ENCODE results near the gene ERMARD.

ERMARD gene

DNA sequence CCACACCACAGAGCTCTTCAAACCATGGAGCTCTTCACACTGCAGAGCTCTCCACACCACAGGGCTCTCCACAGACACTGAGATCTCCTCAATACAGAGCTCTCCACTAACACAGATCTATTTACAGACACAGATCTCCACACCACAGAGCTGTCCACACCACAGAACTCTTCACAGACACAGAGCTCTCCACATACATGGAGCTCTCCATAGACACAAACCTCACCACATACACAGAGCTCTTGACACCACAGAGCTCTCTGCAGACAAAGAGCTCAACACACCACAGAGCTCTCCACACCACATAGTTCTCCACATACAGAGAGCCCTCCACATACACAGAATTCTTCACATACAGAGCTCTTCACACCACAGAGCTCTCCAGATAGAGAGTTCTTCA is 53.0 kb downstream of the ERMARD start:
- H3K27me3 ChIP-seq (ENCODE audit: insufficient read depth, low read length), result peaks cover 36% of the 10 kb centered on the region
- no peaks in the 10 kb centered on the region for H3K9me3 ChIP-seq (ENCODE audit: insufficient read depth, low read depth, low read length)
- no peaks in the 10 kb centered on the region for H3K36me3 ChIP-seq (ENCODE audit: insufficient read depth, low read depth, low read length)
- H3K4me1 ChIP-seq (ENCODE audit: insufficient read depth, low read length), result peaks cover 6% of the 10 kb centered on the region; the same call in 1 of the 2 replicates
- H3K27ac ChIP-seq (ENCODE audit: low read length), result no peak overlapping the region
- H3K9ac ChIP-seq (ENCODE audit: low read depth, low read length), result no peak overlapping the region
- no peak overlapping the region for H3K4me3 ChIP-seq (ENCODE audit: low read length)

DNA sequence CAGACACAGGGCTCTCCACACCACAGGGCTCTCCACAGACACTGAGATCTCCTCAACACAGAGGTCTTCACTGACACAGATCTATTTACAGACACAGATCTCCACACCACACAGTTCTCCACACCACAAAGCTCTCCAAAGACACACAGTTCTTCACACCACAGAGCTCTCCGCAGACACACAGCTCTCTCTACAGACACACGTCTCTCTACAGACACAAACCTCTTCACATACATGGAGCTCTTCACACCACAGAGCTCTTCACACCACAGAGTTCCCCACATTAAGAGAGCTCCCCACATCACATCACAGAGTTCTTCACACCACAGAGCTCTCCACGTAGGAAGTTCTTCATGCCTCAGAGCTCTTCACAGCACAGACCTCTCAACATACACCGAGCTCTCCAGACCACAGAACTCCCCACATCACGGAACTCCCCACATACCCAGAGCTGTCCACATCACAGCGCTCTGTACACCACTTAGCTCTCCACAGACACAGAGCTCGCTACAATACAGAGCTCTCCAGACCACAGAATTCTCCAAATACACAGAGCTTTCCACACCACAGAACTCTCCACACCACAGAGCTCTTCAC is 53.9 kb downstream of the ERMARD start:
- Histone ChIP-seq H3K4me1 (ENCODE audit: insufficient read depth, low read length) (peaks cover 3% of the 10 kb centered on the region; the same call in 1 of the 2 replicates), H3K9me3 (ENCODE audit: insufficient read depth, low read depth, low read length) (no peaks in the 10 kb centered on the region), H3K27ac (ENCODE audit: low read length) (no peak overlapping the region), H3K27me3 (ENCODE audit: insufficient read depth, low read length) (peaks cover 36% of the 10 kb centered on the region), H3K4me3 (ENCODE audit: low read length) (no peak overlapping the region), H3K36me3 (ENCODE audit: insufficient read depth, low read depth, low read length) (no peaks in the 10 kb centered on the region), H3K9ac (ENCODE audit: low read depth, low read length) (no peak overlapping the region)

DNA sequence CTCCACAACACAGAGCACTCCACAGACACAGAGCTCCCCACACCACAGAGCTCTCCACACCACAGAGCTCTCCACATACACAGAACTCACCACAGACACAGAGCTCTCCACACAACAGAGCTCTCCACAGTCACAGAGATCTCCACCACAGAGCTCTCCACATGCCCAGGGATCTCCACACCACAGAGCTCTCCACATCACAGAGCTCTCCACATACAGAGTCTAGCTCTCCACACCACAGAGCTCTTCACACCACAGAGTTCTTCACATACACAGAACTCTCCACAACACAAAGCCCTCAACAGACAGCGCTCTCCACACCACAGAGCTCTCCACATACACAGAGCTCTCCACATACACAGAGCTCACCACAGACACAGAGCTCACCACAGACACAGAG is 55.3 kb downstream of the ERMARD start:
- no peak overlapping the region for H3K4me3 ChIP-seq (ENCODE audit: low read length)
- peaks cover 7% of the 10 kb centered on the region; the same call in 1 of the 2 replicates for H3K4me1 ChIP-seq (ENCODE audit: insufficient read depth, low read length)
- H3K27me3 ChIP-seq (ENCODE audit: insufficient read depth, low read length), result peaks cover 36% of the 10 kb centered on the region

DNA sequence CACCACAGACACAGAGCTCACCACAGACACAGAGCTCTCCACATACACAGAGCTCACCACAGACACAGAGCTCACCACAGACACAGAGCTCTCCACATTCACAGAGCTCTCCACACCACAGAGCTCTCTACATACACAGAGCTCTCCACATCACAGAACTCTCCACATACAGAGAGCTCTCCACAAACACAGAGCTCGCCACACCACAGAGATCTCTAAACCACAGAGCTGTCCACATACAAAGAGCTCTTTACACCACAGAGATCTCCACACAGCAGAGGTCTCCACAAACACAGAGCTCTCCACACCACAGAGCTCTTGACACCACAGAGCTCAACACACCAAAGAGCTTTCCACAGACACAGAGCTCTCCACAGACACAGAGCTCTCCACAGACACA is 55.8 kb downstream of the ERMARD start:
- no peaks in the 10 kb centered on the region for H3K9me3 ChIP-seq (ENCODE audit: insufficient read depth, low read depth, low read length)
- no peak overlapping the region for H3K9ac ChIP-seq (ENCODE audit: low read depth, low read length)
- peaks cover 36% of the 10 kb centered on the region for H3K27me3 ChIP-seq (ENCODE audit: insufficient read depth, low read length)
- no peak overlapping the region for H3K4me3 ChIP-seq (ENCODE audit: low read length)
- H3K4me1 ChIP-seq (ENCODE audit: insufficient read depth, low read length), result peaks cover 7% of the 10 kb centered on the region; the same call in 1 of the 2 replicates
- no peak overlapping the region for H3K27ac ChIP-seq (ENCODE audit: low read length)
- no peaks in the 10 kb centered on the region for H3K36me3 ChIP-seq (ENCODE audit: insufficient read depth, low read depth, low read length)

More for the DNA sequence above, 55.3 kb downstream of the ERMARD start:
- no peak overlapping the region for H3K9ac ChIP-seq (ENCODE audit: low read depth, low read length)
- H3K36me3 ChIP-seq (ENCODE audit: insufficient read depth, low read depth, low read length), result no peaks in the 10 kb centered on the region
- H3K27ac ChIP-seq (ENCODE audit: low read length), result no peak overlapping the region
- no peaks in the 10 kb centered on the region for H3K9me3 ChIP-seq (ENCODE audit: insufficient read depth, low read depth, low read length)

DNA sequence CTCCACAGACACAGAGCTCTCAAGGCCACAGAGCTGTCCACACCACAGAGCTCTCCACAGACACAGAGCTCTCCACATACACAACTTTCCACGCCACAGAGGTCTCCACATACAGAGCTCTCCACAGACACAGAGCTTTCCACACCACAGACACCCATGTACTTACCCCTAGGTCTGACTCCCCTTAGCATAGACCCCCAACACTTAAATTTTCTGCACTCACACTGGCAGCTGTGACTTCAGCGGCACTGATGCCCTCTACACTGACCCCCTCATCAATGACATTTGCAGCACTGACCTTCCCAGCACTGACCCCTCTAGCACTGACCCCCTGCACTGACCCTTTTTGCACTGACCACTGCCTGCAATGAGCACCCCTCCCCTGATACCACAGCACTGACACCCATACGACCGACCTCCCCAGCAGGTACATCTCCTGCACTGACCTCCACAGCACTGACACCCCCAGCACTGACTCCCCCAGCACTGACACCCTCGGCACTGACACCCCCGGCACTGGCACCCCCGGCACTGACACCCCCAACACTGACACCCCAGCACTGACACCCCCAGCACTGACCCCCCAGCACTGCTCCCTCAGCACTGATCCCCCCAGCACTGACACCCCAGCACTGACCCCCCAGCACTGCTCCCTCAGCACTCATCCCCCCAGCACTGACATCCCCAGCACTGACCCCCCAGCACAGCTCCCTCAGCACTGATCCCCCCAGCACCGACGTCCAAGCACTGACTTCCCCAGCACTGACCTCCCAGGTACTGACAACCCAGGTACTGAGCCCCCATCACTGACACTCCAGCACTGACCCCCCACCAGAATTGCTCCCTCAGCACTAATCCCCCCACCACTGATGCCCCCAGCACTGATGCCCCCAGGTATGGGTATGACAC is 56.5 kb downstream of the ERMARD start:
- Histone ChIP-seq H3K27ac (ENCODE audit: low read length) (no peak overlapping the region), H3K36me3 (ENCODE audit: insufficient read depth, low read depth, low read length) (no peaks in the 10 kb centered on the region), H3K4me1 (ENCODE audit: insufficient read depth, low read length) (peaks cover 7% of the 10 kb centered on the region; the same call in 1 of the 2 replicates), H3K4me3 (ENCODE audit: low read length) (no peak overlapping the region), H3K27me3 (ENCODE audit: insufficient read depth, low read length) (peaks cover 36% of the 10 kb centered on the region), H3K9me3 (ENCODE audit: insufficient read depth, low read depth, low read length) (no peaks in the 10 kb centered on the region), H3K9ac (ENCODE audit: low read depth, low read length) (no peak overlapping the region)

DNA sequence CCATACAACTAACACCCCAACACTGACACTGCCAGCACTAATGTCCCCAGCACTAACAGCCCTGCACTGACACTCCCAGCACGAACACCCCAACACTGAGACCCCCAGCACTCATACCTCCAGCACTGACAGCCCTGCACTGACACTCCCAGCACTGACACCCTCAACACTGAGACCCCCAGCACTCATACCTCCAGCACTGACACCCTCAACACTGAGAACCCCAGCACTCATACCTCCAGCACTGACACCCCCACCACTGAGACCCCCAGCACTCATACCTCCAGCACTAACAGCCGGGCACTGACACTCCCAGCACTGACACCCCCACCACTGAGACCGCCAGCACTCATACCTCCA is 57.2 kb downstream of the ERMARD start:
- Histone ChIP-seq H3K27me3 (ENCODE audit: insufficient read depth, low read length) (peaks cover 36% of the 10 kb centered on the region), H3K9me3 (ENCODE audit: insufficient read depth, low read depth, low read length) (no peaks in the 10 kb centered on the region), H3K36me3 (ENCODE audit: insufficient read depth, low read depth, low read length) (no peaks in the 10 kb centered on the region), H3K4me3 (ENCODE audit: low read length) (no peak overlapping the region), H3K4me1 (ENCODE audit: insufficient read depth, low read length) (peaks cover 7% of the 10 kb centered on the region; the same call in 1 of the 2 replicates), H3K27ac (ENCODE audit: low read length) (no peak overlapping the region), H3K9ac (ENCODE audit: low read depth, low read length) (no peak overlapping the region)

DNA sequence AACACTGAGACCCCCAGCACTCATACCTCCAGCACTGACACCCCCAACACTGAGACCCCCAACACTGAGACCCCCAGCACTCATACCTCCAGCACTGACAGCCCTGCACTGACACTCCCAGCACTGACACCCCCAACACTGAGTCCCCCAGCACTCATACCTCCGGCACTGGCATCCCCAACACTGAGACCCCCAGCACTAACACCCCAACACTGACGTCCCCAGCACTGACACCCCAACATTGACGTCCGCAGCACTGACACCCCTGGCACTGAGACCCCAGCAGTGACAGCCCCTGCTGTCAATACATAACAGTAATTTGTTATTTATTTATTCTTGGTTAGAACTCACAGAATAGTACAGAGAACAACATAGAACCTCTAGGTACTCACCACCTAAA is 58.0 kb downstream of the ERMARD start:
- Histone ChIP-seq H3K9ac (ENCODE audit: low read depth, low read length) (no peak overlapping the region), H3K36me3 (ENCODE audit: insufficient read depth, low read depth, low read length) (no peaks in the 10 kb centered on the region), H3K27me3 (ENCODE audit: insufficient read depth, low read length) (peaks cover 29% of the 10 kb centered on the region), H3K9me3 (ENCODE audit: insufficient read depth, low read depth, low read length) (peaks cover under 1% of the 10 kb centered on the region; the same call in 1 of the 2 replicates), H3K27ac (ENCODE audit: low read length) (no peak overlapping the region), H3K4me3 (ENCODE audit: low read length) (no peak overlapping the region), H3K4me1 (ENCODE audit: insufficient read depth, low read length) (peaks cover 7% of the 10 kb centered on the region; the same call in 1 of the 2 replicates)

DNA sequence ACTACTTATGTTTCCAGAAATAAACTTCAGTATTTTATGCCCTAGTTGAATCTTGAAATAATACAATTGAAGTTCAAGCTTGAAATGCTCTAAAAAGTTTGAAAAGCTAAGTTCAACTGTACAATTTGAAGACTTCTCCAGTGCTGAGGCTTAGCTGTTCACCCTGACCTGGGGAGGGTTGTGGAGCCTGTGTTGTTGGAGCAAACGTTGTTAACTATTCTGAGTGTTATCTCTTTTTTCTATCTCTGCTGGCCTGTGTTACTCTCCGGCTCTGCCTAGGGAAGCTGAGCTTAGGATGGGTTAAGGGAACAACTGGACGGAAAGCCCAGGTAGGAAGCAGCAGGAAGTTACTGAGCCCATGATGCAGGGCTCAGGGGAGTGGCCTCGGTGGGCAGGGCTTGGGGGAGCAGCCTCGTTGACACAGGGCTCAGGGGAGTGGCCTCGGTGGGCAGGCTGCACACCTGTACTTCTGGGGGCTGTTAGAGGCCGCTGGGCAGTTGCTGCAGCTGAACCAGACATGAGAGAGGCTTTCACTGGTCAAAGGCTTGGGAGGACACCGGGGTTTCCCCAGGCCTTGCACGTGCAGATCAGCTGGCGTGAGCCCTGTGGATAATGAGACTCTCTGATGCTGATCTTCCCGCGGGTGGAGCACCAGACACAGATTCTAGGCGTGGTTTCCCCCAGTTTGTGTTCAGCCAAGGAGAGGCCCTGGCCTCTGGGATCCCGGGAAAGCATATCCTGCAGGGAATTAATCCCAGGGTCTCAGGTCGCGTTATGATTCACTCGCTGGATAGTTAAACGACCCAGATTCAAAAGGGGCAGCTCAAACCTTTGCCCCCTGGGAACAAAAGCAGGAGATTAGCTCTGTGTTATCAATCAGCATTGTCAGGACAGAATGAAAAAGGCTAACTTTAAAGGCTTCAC is 58.9 kb downstream of the ERMARD start:
- Histone ChIP-seq H3K27me3 (ENCODE audit: insufficient read depth, low read length) (peaks cover 19% of the 10 kb centered on the region), H3K9ac (ENCODE audit: low read depth, low read length) (no peak overlapping the region)

DNA sequence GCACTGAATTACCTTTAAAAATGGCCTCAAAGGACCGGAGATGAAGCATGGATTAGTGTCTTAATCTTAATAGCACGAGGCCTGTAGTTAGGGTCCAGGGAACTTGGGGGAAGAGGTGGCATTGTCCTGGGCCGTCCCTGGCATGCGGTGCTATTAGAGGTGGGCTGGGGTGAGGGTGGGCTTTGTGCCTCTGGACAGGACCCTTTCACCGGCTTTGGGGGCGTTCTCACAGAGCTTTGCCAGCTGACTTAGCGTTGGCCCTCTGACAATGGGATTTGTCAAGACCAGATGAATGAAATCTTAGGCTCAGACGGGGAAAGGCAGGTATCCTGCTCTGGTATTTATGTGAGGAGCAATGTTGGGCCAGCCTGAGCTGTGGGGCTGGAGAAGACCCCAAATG is 59.6 kb downstream of the ERMARD start:
- H3K27ac ChIP-seq (ENCODE audit: low read length), result no peak overlapping the region
- no peak overlapping the region for H3K9ac ChIP-seq (ENCODE audit: low read depth, low read length)
- H3K36me3 ChIP-seq (ENCODE audit: insufficient read depth, low read depth, low read length), result no peaks in the 10 kb centered on the region
- H3K9me3 ChIP-seq (ENCODE audit: insufficient read depth, low read depth, low read length), result peaks cover 11% of the 10 kb centered on the region; the same call in 1 of the 2 replicates
- peaks cover 13% of the 10 kb centered on the region for H3K27me3 ChIP-seq (ENCODE audit: insufficient read depth, low read length)
- H3K4me1 ChIP-seq (ENCODE audit: insufficient read depth, low read length), result peaks cover 7% of the 10 kb centered on the region; the same call in 1 of the 2 replicates
- peak overlapping the region; percentile 2; the same call in 1 of the 2 replicates for H3K4me3 ChIP-seq (ENCODE audit: low read length)

More for the DNA sequence above, 58.9 kb downstream of the ERMARD start:
- H3K4me1 ChIP-seq (ENCODE audit: insufficient read depth, low read length), result peaks cover 7% of the 10 kb centered on the region; the same call in 1 of the 2 replicates
- no peak overlapping the region for H3K27ac ChIP-seq (ENCODE audit: low read length)
- peak overlapping the region; percentile 2; the same call in 1 of the 2 replicates for H3K4me3 ChIP-seq (ENCODE audit: low read length)
- peaks cover 4% of the 10 kb centered on the region; the same call in 1 of the 2 replicates for H3K9me3 ChIP-seq (ENCODE audit: insufficient read depth, low read depth, low read length)
- no peaks in the 10 kb centered on the region for H3K36me3 ChIP-seq (ENCODE audit: insufficient read depth, low read depth, low read length)

DNA sequence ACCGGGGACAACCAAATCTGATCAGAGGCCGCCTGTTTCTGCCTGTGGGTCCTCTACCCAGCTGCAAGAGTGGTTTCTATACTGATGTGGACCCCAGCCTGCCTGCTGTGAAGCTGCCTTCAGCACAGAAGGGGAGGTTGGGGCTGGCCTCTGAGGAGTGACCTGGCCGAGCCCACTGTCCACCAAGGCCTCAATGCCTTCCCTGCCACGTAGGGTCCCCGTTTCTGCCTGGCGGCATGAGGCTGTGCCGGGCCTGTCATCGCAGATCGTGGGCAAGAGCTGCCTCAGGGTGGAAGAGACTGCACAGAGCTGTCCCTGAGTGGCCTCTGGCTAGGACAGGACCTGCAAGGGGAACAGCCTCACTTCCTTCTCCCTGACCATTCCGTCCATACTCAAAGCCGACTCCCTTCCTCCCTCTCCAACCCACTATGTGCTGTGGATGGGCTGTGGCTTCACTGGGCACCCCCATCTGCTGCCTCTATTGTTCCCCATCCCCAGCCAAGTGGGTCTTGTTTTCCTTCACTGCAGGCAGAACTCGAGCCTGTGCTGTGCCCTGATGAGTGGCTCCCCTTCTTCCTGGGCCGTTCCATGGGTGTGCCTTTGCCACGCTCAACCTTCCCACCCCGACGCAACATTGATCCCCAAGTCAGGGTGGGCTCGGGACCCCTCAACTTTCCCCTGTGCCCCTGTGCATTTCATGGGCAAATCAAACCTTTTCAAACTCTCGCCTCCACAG is 60.3 kb downstream of the ERMARD start:
- H3K9ac ChIP-seq (ENCODE audit: low read depth, low read length), result no peak overlapping the region
- H3K27ac ChIP-seq (ENCODE audit: low read length), result no peak overlapping the region
- peaks cover 7% of the 10 kb centered on the region; the same call in 1 of the 2 replicates for H3K4me1 ChIP-seq (ENCODE audit: insufficient read depth, low read length)
- H3K36me3 ChIP-seq (ENCODE audit: insufficient read depth, low read depth, low read length), result no peaks in the 10 kb centered on the region
- peaks cover 14% of the 10 kb centered on the region; the same call in 1 of the 2 replicates for H3K9me3 ChIP-seq (ENCODE audit: insufficient read depth, low read depth, low read length)
- no peak overlapping the region for H3K4me3 ChIP-seq (ENCODE audit: low read length)
- H3K27me3 ChIP-seq (ENCODE audit: insufficient read depth, low read length), result peaks cover 8% of the 10 kb centered on the region
